Fibroblast of lung (primary cell): ENCODE results near the gene KCNIP4.

ENCODE experiments used
- EZH2 ChIP-seq: IDR thresholded peaks from 2 replicates; pipeline ENCODE4 v1.5.1; 2012; ENCODE audit warnings: low read length, control low read depth, mild to moderate bottlenecking; ENCODE audit errors: missing control alignments
- TF ChIP-seq, protein P1 (sequence below), 2 donors: IDR thresholded peaks in 1 of 2; conservative IDR thresholded peaks in 1 of 2; 1 replicate in 1 of 2; 2 replicates in 1 of 2; pipeline ENCODE4 v1.5.1; 2011 to 2012; ENCODE audit warnings: low read length in 2 of 2, control low read depth in 1 of 2, inconsistent platforms in 1 of 2, low read depth in 1 of 2, mild to moderate bottlenecking in 1 of 2

DNA sequence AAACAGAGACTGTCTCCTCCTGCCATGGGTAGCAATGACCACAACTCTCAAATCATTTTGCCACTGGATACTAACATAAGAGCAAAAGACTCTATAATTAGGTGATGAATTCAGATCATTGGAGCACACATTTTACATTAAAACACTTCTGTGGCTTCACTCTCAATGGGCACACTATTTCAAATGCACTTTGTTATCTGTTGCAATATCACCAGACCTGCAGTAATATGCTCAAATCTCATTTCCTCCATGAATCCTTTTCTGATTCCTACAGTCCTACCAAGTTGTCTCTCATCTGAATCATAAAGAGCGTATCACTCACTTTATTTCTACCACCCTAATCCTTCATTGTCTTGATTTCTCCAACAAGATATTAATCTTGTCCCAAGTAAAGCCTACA lies 302.8 kb downstream of the KCNIP4 start:
- TF ChIP-seq, protein P1, sequence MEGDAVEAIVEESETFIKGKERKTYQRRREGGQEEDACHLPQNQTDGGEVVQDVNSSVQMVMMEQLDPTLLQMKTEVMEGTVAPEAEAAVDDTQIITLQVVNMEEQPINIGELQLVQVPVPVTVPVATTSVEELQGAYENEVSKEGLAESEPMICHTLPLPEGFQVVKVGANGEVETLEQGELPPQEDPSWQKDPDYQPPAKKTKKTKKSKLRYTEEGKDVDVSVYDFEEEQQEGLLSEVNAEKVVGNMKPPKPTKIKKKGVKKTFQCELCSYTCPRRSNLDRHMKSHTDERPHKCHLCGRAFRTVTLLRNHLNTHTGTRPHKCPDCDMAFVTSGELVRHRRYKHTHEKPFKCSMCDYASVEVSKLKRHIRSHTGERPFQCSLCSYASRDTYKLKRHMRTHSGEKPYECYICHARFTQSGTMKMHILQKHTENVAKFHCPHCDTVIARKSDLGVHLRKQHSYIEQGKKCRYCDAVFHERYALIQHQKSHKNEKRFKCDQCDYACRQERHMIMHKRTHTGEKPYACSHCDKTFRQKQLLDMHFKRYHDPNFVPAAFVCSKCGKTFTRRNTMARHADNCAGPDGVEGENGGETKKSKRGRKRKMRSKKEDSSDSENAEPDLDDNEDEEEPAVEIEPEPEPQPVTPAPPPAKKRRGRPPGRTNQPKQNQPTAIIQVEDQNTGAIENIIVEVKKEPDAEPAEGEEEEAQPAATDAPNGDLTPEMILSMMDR (conservative IDR thresholded peaks at IDR 0.05 in 1 of 2, IDR thresholded peaks at IDR 0.05 in 1 of 2; ENCODE audit: low read depth in 1 of 2, low read length in 2 of 2), result no peak
- no peak for TF ChIP-seq EZH2
